HG02943 (cell line): ENCODE data around the gene KMT5C.

Experiments
- ATAC-seq: cut with Tn5 transposase; IDR thresholded peaks from one replicate; pipeline ENCODE4 v1.9.1; 2021; ENCODE audit warnings: mild to moderate bottlenecking, low read depth, moderate library complexity; ENCODE audit not compliant: unreplicated experiment

The KMT5C gene

GRCh38 chr19:55345818-55346724, 6.4 kb downstream of the KMT5C start:
- no peak for ATAC-seq

GRCh38 chr19:55346725-55347441, 7.2 kb downstream of the KMT5C start:
- ATAC-seq: no peak

- no peak for ATAC-seq
Observed at GRCh38 chr19:55347442-55348009, 7.8 kb downstream of the KMT5C start.

- no peak for ATAC-seq
Observed at GRCh38 chr19:55348317-55349034, 8.8 kb downstream of the KMT5C start.

GRCh38 chr19:55350620-55351315, 11.1 kb downstream of the KMT5C start:
- ATAC-seq: no peak

GRCh38 chr19:55352040-55352439, 12.4 kb downstream of the KMT5C start:
- no peak for ATAC-seq

GRCh38 chr19:55352549-55353145, 13.0 kb downstream of the KMT5C start:
- no peak for ATAC-seq

- no peak for ATAC-seq
Observed at GRCh38 chr19:55353356-55353802, 13.7 kb downstream of the KMT5C start.

- ATAC-seq: no peak
Observed at GRCh38 chr19:55353803-55354697, 14.4 kb downstream of the KMT5C start.

GRCh38 chr19:55354698-55355212, 15.1 kb downstream of the KMT5C start, which contains the start of gene COX6B2:
COX6B2 (minus strand) TSS chr19:55354719; CDS start chr19:55354521, 198 bp downstream.
- ATAC-seq: no peak

- ATAC-seq: no peak
Observed at GRCh38 chr19:55355213-55355821, 15.6 kb downstream of the KMT5C start.

- ATAC-seq: no peak
Observed at GRCh38 chr19:55358493-55358892, 18.8 kb downstream of the KMT5C start.

GRCh38 chr19:55358943-55359908, 19.6 kb downstream of the KMT5C start:
- ATAC-seq: no peak

GRCh38 chr19:55360902-55361301, 21.2 kb downstream of the KMT5C start:
- ATAC-seq: no peak

- ATAC-seq: no peak
Observed at GRCh38 chr19:55362174-55362989, 22.7 kb downstream of the KMT5C start.
